ENCODE results near the gene DNAJC21. TPM values are rescaled to one million over a fixed set of nuclear protein-coding genes. Genes with fewer than 3 reads are reported as not detected.

The DNAJC21 gene
- total and polyA plus RNA-seq, 10 of the 15 experiments (the other 5 are each of a cell fraction or from before 2014, with no cell fraction given), result 9.2 to 53.5 (median 23.7) TPM

DNA sequence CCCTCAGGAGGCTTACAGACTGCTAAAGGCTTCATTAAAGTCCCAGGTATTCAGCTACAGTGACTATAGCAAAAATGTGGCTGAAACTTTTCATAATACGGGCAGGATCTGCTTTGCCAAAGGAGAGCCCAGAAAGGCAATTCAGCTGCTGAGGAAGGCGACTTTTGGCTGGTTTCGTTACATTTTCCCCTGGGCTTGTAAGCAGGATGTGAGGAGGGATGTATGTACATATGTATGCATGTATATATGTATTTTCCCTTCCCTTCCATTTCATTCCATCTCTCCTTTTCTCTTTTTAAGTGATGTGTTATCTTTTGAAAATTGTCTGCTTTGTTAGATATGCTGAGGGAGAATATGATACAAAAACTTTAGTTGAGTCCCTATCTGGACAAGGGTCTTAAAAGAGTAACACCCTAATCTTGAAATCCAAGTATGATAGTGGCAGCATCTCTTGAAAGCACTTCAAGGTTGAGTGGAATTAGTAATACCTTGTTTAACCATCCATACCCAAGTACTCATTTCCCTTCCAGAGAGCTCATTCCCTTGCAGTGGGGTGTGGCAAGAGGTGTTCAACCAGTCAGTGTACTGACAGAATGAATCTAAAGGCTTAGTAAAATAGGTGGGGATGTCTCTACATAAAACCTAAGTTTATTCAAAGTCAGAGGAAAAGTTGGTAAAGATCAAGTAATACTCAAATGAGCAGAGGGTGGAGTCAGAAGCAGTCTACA, 42.8 kb upstream of the DNAJC21 start:
- H3K4me2 ChIP-seq (ENCODE audit: control insufficient read depth, insufficient read depth), result no peak overlapping the region
- ChIA-PET CTCF (interaction anchor here (0.6 to 1.8 kb wide), 3 partner anchors 10 to 350 kb away, joined by 3 to 6 read pairs (median 4); no protein-coding TSS in a partner anchor), POLR2A (interaction anchor here (0.6 kb wide), 1 partner anchor 381 kb away, joined by 7 read pairs; no protein-coding TSS in a partner anchor), SMC1A (ENCODE audit: uncharacterized antibody, unreplicated experiment) (interaction anchor here (0.6 to 0.8 kb wide), 3 partner anchors 12 to 300 kb away, joined by 3 read pairs; no protein-coding TSS in a partner anchor), RAD21 (ENCODE audit: unreplicated experiment) (no interaction called here)
- no peak for FAIRE-seq
- no TSS peak for BruUV-seq (replicated peaks)
- H3K4me3 ChIP-seq, result no peak overlapping the region
- 22% methylated on average over 3 of the region's 3 CpGs for WGBS (ENCODE audit: insufficient coverage, insufficient replicate concordance, low lambda C conversion rate, missing lambda C conversion rate)
- no peaks in the 10 kb centered on the region for H3K36me3 ChIP-seq (ENCODE audit: control insufficient read depth in 2 of 2, insufficient read depth in 2 of 2, low read length in 1 of 2)
- H2AFZ ChIP-seq (ENCODE audit: control insufficient read depth, low read depth, low read length), result no peak overlapping the region
- H4K20me1 ChIP-seq (ENCODE audit: control insufficient read depth, insufficient read depth), result no peaks in the 10 kb centered on the region
- no peaks in the 10 kb centered on the region for H3K4me1 ChIP-seq (ENCODE audit: control insufficient read depth, insufficient read depth, low read length)
- no peaks in the 10 kb centered on the region for H3K27me3 ChIP-seq (replicated peaks in 1 of 2; ENCODE audit: control insufficient read depth in 2 of 2, insufficient read depth in 2 of 2, low read length in 1 of 2)
- intact Hi-C loops (cut with micrococcal nuclease; ENCODE audit: unreplicated experiment), result no loop called here
- ATAC-seq, result no peak
- no peak for DNase-seq (ENCODE audit: low read depth, low spot score)
- no peak overlapping the region for H3K9ac ChIP-seq (ENCODE audit: control insufficient read depth, insufficient read depth, low read length)
- no peaks in the 10 kb centered on the region for H3K9me3 ChIP-seq (replicated peaks; ENCODE audit: control insufficient read depth, insufficient read depth, low read length)
- H3K27ac ChIP-seq (ENCODE audit: control insufficient read depth, insufficient read depth), result no peak overlapping the region
- H3K79me2 ChIP-seq (ENCODE audit: control insufficient read depth, insufficient read depth, low read length), result no peaks in the 10 kb centered on the region
- TF ChIP-seq NKRF (conservative IDR thresholded peaks at IDR 0.05) (no peak), GATAD2B (conservative IDR thresholded peaks at IDR 0.05; ENCODE audit: low read depth) (no peak), TCF7 (IDR thresholded peaks at IDR 0.05; ENCODE audit: borderline replicate concordance) (no peak)
- TF ChIP-seq, protein P1, sequence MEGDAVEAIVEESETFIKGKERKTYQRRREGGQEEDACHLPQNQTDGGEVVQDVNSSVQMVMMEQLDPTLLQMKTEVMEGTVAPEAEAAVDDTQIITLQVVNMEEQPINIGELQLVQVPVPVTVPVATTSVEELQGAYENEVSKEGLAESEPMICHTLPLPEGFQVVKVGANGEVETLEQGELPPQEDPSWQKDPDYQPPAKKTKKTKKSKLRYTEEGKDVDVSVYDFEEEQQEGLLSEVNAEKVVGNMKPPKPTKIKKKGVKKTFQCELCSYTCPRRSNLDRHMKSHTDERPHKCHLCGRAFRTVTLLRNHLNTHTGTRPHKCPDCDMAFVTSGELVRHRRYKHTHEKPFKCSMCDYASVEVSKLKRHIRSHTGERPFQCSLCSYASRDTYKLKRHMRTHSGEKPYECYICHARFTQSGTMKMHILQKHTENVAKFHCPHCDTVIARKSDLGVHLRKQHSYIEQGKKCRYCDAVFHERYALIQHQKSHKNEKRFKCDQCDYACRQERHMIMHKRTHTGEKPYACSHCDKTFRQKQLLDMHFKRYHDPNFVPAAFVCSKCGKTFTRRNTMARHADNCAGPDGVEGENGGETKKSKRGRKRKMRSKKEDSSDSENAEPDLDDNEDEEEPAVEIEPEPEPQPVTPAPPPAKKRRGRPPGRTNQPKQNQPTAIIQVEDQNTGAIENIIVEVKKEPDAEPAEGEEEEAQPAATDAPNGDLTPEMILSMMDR (IDR thresholded peaks at IDR 0.05 in 2 of 3, conservative IDR thresholded peaks at IDR 0.05 in 1 of 3; ENCODE audit: control insufficient read depth in 2 of 3, extremely low read depth in 1 of 3, insufficient read depth in 1 of 3, low read depth in 3 of 3, low read length in 3 of 3), result no peak
- TF ChIP-seq, protein P2, sequence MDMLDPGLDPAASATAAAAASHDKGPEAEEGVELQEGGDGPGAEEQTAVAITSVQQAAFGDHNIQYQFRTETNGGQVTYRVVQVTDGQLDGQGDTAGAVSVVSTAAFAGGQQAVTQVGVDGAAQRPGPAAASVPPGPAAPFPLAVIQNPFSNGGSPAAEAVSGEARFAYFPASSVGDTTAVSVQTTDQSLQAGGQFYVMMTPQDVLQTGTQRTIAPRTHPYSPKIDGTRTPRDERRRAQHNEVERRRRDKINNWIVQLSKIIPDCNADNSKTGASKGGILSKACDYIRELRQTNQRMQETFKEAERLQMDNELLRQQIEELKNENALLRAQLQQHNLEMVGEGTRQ (IDR thresholded peaks at IDR 0.05; ENCODE audit: borderline replicate concordance, low read depth, low read length), result no peak
- in situ Hi-C loops (cut with MboI), result no loop called here
